Neural cell (in vitro differentiated cells): Measurements from ENCODE around the gene KCNE3. TPM values are rescaled to one million over a fixed set of nuclear protein-coding genes. Genes with fewer than 3 reads are reported as not detected.
A peak's percentile ranks its signal among the peaks of the same experiment; 100 is the strongest.

Experiments
- H2AFZ ChIP-seq: fragments of 200-600, 300-800 bp; sonication (generic), shearing (Covaris generic); 2 replicates; pipeline ENCODE4 v1.6.0; 2014; ENCODE audit warnings: low read depth, mild to moderate bottlenecking, antibody characterized with exemption, low read length, moderate library complexity
- H3F3A ChIP-seq: fragments of 200-600 bp; shearing (Covaris generic); 2 replicates; pipeline ENCODE4 v1.6.1; 2016; ENCODE audit warnings: mild to moderate bottlenecking, moderate library complexity, mixed read lengths, antibody characterized with exemption, low read length; ENCODE audit not compliant: insufficient read depth, poor library complexity, severe bottlenecking
- H3K27ac ChIP-seq: fragments of 200-600, 300-800 bp; sonication (generic), shearing (Covaris generic); 2 replicates; pipeline ENCODE4 v1.5.1; 2014; ENCODE audit warnings: mild to moderate bottlenecking, low read length, moderate library complexity
- H3K27me3 ChIP-seq: fragments of 300-800, 200-600 bp; sonication (generic), shearing (Covaris generic); 2 replicates; pipeline ENCODE4 v1.6.0; 2014; ENCODE audit warnings: mild to moderate bottlenecking, low read depth, low read length, moderate library complexity; ENCODE audit not compliant: insufficient read depth
- H3K36me3 ChIP-seq: fragments of 300-800, 200-600 bp; sonication (generic), shearing (Covaris generic); 2 replicates; pipeline ENCODE4 v1.5.1; 2014; ENCODE audit warnings: mild to moderate bottlenecking, antibody characterized with exemption, low read length, moderate library complexity; ENCODE audit not compliant: insufficient read depth
- H3K4me2 ChIP-seq: fragments of 300-800, 200-600 bp; sonication (generic), shearing (Covaris generic); 2 replicates; pipeline ENCODE4 v1.6.0; 2014; ENCODE audit warnings: mild to moderate bottlenecking, low read length
- H3K4me3 ChIP-seq: fragments of 300-800, 200-600 bp; sonication (generic), shearing (Covaris generic); 2 replicates; pipeline ENCODE4 v1.5.1; 2014; ENCODE audit warnings: mild to moderate bottlenecking, low read length, moderate library complexity
- H3K79me2 ChIP-seq: fragments of 200-600 bp; shearing (Covaris generic); replicated peaks from 2 replicates; pipeline ENCODE4 v1.6.0; 2014; ENCODE audit warnings: mild to moderate bottlenecking, low read length, moderate library complexity; ENCODE audit not compliant: insufficient read depth
- H3K9ac ChIP-seq: fragments of 300-800, 200-600 bp; sonication (generic), shearing (Covaris generic); 2 replicates; pipeline ENCODE4 v1.6.1; 2016; ENCODE audit warnings: mild to moderate bottlenecking, low read length, mixed read lengths
- H3K9me2 ChIP-seq: fragments of 200-600 bp; shearing (Covaris generic); 2 replicates; pipeline ENCODE4 v1.6.1; 2016; ENCODE audit warnings: mild to moderate bottlenecking, low read length, mixed read lengths; ENCODE audit not compliant: insufficient read depth
- H3K9me3 ChIP-seq: fragments of 200-600, 300-800 bp; sonication (generic), shearing (Covaris generic); 2 replicates; pipeline ENCODE4 v1.6.1; 2016; ENCODE audit warnings: mild to moderate bottlenecking, mixed run types, low read length, moderate library complexity, mixed read lengths
- H4K20me1 ChIP-seq: fragments of 200-600 bp; shearing (Covaris generic); 2 replicates; pipeline ENCODE4 v1.6.1; 2016; ENCODE audit warnings: mild to moderate bottlenecking, mixed run types; ENCODE audit not compliant: insufficient read depth
- CTCF ChIP-seq: fragments of 450-650 bp; IDR thresholded peaks from 2 replicates; pipeline ENCODE4 v1.5.1; 2014; ENCODE audit warnings: antibody characterized with exemption, mild to moderate bottlenecking, moderate library complexity; ENCODE audit not compliant: poor library complexity, severe bottlenecking
- EP300 ChIP-seq: fragments of 450-650 bp; conservative IDR thresholded peaks from 2 replicates; pipeline ENCODE4 v1.6.1; 2014; ENCODE audit warnings: antibody characterized with exemption, mild to moderate bottlenecking, moderate library complexity; ENCODE audit not compliant: poor library complexity, severe bottlenecking
- EZH2 ChIP-seq: fragments of 200-600, 300-800 bp; shearing (Covaris generic), sonication (generic); IDR thresholded peaks from 2 replicates; pipeline ENCODE4 v1.6.1; 2014; ENCODE audit warnings: antibody characterized with exemption, low read length, borderline replicate concordance, mild to moderate bottlenecking; ENCODE audit not compliant: insufficient read depth, poor library complexity, severe bottlenecking
- MXI1 ChIP-seq: fragments of 450-650 bp; conservative IDR thresholded peaks from 2 replicates; pipeline ENCODE4 v1.6.1; 2014; ENCODE audit warnings: antibody characterized with exemption, mild to moderate bottlenecking; ENCODE audit not compliant: poor library complexity, severe bottlenecking
- POLR2AphosphoS5 ChIP-seq: IDR thresholded peaks from 2 replicates; pipeline ENCODE4 v1.6.1; 2012
- RAD21 ChIP-seq: fragments of 450-650 bp; conservative IDR thresholded peaks from 2 replicates; pipeline ENCODE4 v1.6.1; 2014; ENCODE audit warnings: antibody characterized with exemption, mild to moderate bottlenecking, moderate library complexity
- REST ChIP-seq: IDR thresholded peaks from 2 replicates; pipeline ENCODE4 v1.6.1; 2012; ENCODE audit warnings: borderline replicate concordance
- SMC3 ChIP-seq: fragments of 450-650 bp; conservative IDR thresholded peaks from 2 replicates; pipeline ENCODE4 v1.6.1; 2014; ENCODE audit warnings: antibody characterized with exemption, mild to moderate bottlenecking, moderate library complexity; ENCODE audit not compliant: poor library complexity
- TAF1 ChIP-seq: IDR thresholded peaks from 2 replicates; pipeline ENCODE4 v1.6.1; 2012; ENCODE audit warnings: low read depth
- polyA plus RNA-seq: library from polyadenylated mRNA; depleted of rRNA; stranded (reverse); fragments of >200 nt; gene quantifications from 2 replicates; pipeline ENCODE4 v1.2.3, GENCODE V29; 2014

Gene KCNE3
- polyA plus RNA-seq, 1 donor from 2014 or later = not detected

GRCh38 chr11:74492974-74493790 lies 25.8 kb upstream of the KCNE3 start, which contains the start of gene LIPT2:
Gene LIPT2, minus strand, starts transcription at chr11:74493724. Its CDS starts 21 bp downstream, at chr11:74493703.
- Histone ChIP-seq H3K27me3 (no peaks in the 10 kb centered on the region), H3K27ac (peak within 1 kb of the TSS; percentile 87), H3K79me2 (no peaks in the 10 kb centered on the region), H3K9me2 (no peaks in the 10 kb centered on the region), H3K4me3 (peak within 1 kb of the TSS; percentile 84), H3K9me3 (no peaks in the 10 kb centered on the region), H3F3A (no peaks in the 10 kb centered on the region), H3K9ac (peak within 1 kb of the TSS; percentile 93), H4K20me1 (no peaks in the 10 kb centered on the region), H2AFZ (peak within 1 kb of the TSS; percentile 83), H3K36me3 (no peaks in the 10 kb centered on the region), H3K4me2 (peak within 1 kb of the TSS; percentile 68)
- TF ChIP-seq EP300 (peak; percentile 77), REST (peak; percentile 75), EZH2 (no peak), MXI1 (peak; percentile 92), SMC3 (no peak), POLR2AphosphoS5 (peak; percentile 98), RAD21 (peak; percentile 24), CTCF (peak; percentile 18), TAF1 (peak; percentile 69)

GRCh38 chr11:74492084-74492483 lies 24.7 kb upstream of the KCNE3 start:
- H3K79me2 ChIP-seq = no peaks in the 10 kb centered on the region
- no peaks in the 10 kb centered on the region for H3K9me2 ChIP-seq
- no peaks in the 10 kb centered on the region for H3K27me3 ChIP-seq
- no peak for TF ChIP-seq TAF1
- TF ChIP-seq CTCF = no peak
- no peak overlapping the region for H3K9ac ChIP-seq
- no peaks in the 10 kb centered on the region for H3K36me3 ChIP-seq
- H3K4me3 ChIP-seq = no peak overlapping the region
- no peaks in the 10 kb centered on the region for H3F3A ChIP-seq
- no peak overlapping the region for H3K27ac ChIP-seq
- no peak overlapping the region for H2AFZ ChIP-seq
- no peaks in the 10 kb centered on the region for H3K9me3 ChIP-seq
- no peak overlapping the region for H3K4me2 ChIP-seq
- H4K20me1 ChIP-seq = no peaks in the 10 kb centered on the region
